AG04449 (cell line): ENCODE measurements around the gene MFAP3L.
A peak's percentile ranks its signal among the peaks of the same experiment; 100 is the strongest.

Experiments used
- CTCF ChIA-PET: fragments of 350-600 bp; formaldehyde crosslinking; extraction: SDS; loops from one replicate; lab custom pipeline; 2021; ENCODE audit warnings: antibody characterized with exemption; lab: Yijun Ruan, JAX
- POLR2A ChIA-PET: fragments of 400-600, 350-600 bp; formaldehyde crosslinking; extraction: SDS; loops from one replicate; lab custom pipeline; 2020; ENCODE audit warnings: antibody characterized with exemption, inconsistent platforms; lab: Yijun Ruan, JAX
- DNase-seq: peaks from one replicate; pipeline ENCODE4 v3.0.0-alpha.2; 2010; ENCODE audit warnings: low read depth, low spot score
- H3K4me3 ChIP-seq: 2 replicates; pipeline ENCODE4 v1.5.1; 2011; ENCODE audit warnings: low read depth, mild to moderate bottlenecking, control low read depth, low read length
- CTCF ChIP-seq: IDR thresholded peaks from one replicate; pipeline ENCODE4 v1.5.1; 2011; ENCODE audit warnings: mild to moderate bottlenecking, moderate library complexity, low read length, control low read depth, inconsistent platforms; ENCODE audit not compliant: insufficient read depth; ENCODE audit errors: missing control alignments

The MFAP3L gene

GRCh38 chr4:170026253-170027021 is at the start of gene MFAP3L:
Gene MFAP3L (minus strand): TSS chr4:170026395. CDS start chr4:170005877, 20,518 bp downstream.
- ChIA-PET CTCF (interaction anchor here (1.4 to 11.0 kb wide), 3 partner anchors 12 to 217 kb away, joined by 3 to 89 read pairs (median 8); no protein-coding TSS in a partner anchor), POLR2A (interaction anchor here (0.6 to 1.4 kb wide), 7 partner anchors 9 to 439 kb away, joined by 3 to 7 read pairs (median 3); no protein-coding TSS in a partner anchor)
- no peak for DNase-seq
- peak within 1 kb of the TSS; percentile 83 for H3K4me3 ChIP-seq
- TF ChIP-seq CTCF, result peak; percentile 3

- no peak for DNase-seq
- no peak for TF ChIP-seq CTCF
- no peak overlapping the region for H3K4me3 ChIP-seq
- ChIA-PET CTCF (interaction anchor here (1.5 kb wide), 1 partner anchor 261 kb away, joined by 6 read pairs; no protein-coding TSS in a partner anchor), POLR2A (no interaction called here)
Measured at GRCh38 chr4:170071196-170071595, 45.0 kb upstream of the MFAP3L start.

- no peak for TF ChIP-seq CTCF
- ChIA-PET POLR2A (no interaction called here), CTCF (no interaction called here)
- no peak for DNase-seq
- no peak overlapping the region for H3K4me3 ChIP-seq
Measured at GRCh38 chr4:170068438-170069128, 42.4 kb upstream of the MFAP3L start.

GRCh38 chr4:170059421-170059820 is 33.2 kb upstream of the MFAP3L start:
- no peak for DNase-seq
- H3K4me3 ChIP-seq, result no peak overlapping the region
- ChIA-PET POLR2A (no interaction called here), CTCF (interaction anchor here (1.5 kb wide), 1 partner anchor 11 kb away, joined by 7 read pairs; no protein-coding TSS in a partner anchor)
- TF ChIP-seq CTCF, result no peak

- no peak for TF ChIP-seq CTCF
- DNase-seq, result no peak
- H3K4me3 ChIP-seq, result no peak overlapping the region
- CTCF ChIA-PET, result interaction anchor here (1.5 to 3.6 kb wide), 2 partner anchors 11 to 249 kb away, joined by 7 to 21 read pairs; no protein-coding TSS in a partner anchor
- POLR2A ChIA-PET, result no interaction called here
Measured at GRCh38 chr4:170058826-170059225, 32.6 kb upstream of the MFAP3L start.

- no peak for DNase-seq
- H3K4me3 ChIP-seq, result no peak overlapping the region
- CTCF ChIA-PET, result interaction anchor here (0.7 to 3.6 kb wide), 3 partner anchors 10 to 444 kb away, joined by 3 to 21 read pairs (median 7); no protein-coding TSS in a partner anchor
- no peak for TF ChIP-seq CTCF
- POLR2A ChIA-PET, result no interaction called here
Measured at GRCh38 chr4:170057866-170058265, 31.7 kb upstream of the MFAP3L start.
